HepG2 (cell line): ENCODE data around the gene AIF1. TPM values are rescaled to one million over a fixed set of nuclear protein-coding genes. Genes with fewer than 3 reads are reported as not detected.

ENCODE experiments used
- CHD2 ChIP-seq: IDR thresholded peaks from 2 replicates; pipeline ENCODE4 v1.6.1; 2011; ENCODE audit warnings: low read depth, low read length, improper control_type of control experiment
- ERF ChIP-seq: IDR thresholded peaks from 2 replicates; pipeline ENCODE4 v1.6.1; 2018; ENCODE audit warnings: missing biosample characterization, missing genetic modification reagents
- FOXA1 ChIP-seq, 2 experiments: fragments of 450-650 bp in 1 of 2; sonication (generic) in 1 of 2; formaldehyde crosslinking in 1 of 2; IDR thresholded peaks; 2 replicates each; pipeline versions ENCODE4 v1.4.0 to v1.6.1; 2016 to 2020; ENCODE audit warnings: missing genetic modification reagents in 1 of 2
- HMG20A ChIP-seq: IDR thresholded peaks from 2 replicates; pipeline ENCODE4 v1.6.1; 2016; ENCODE audit warnings: borderline replicate concordance
- IKZF4 ChIP-seq: sonication (generic); formaldehyde crosslinking; IDR thresholded peaks from 2 replicates; pipeline ENCODE4 v1.5.1; 2020; ENCODE audit warnings: borderline replicate concordance, mild to moderate bottlenecking, low read depth, missing genetic modification reagents; ENCODE audit errors: not compliant biosample characterization
- ISL2 ChIP-seq: sonication (generic); formaldehyde crosslinking; IDR thresholded peaks from 2 replicates; pipeline ENCODE4 v1.5.0; 2020; ENCODE audit warnings: missing genetic modification reagents
- JUN ChIP-seq: sonication (generic); formaldehyde crosslinking; IDR thresholded peaks from 2 replicates; pipeline ENCODE4 v1.4.0; 2020; ENCODE audit warnings: mild to moderate bottlenecking, missing genetic modification reagents
- MYC ChIP-seq: sonication (generic); formaldehyde crosslinking; IDR thresholded peaks from 2 replicates; pipeline ENCODE4 v1.9.0; 2021; ENCODE audit warnings: missing genetic modification reagents, borderline replicate concordance
- NR0B2 ChIP-seq: sonication (generic); formaldehyde crosslinking; IDR thresholded peaks from 2 replicates; pipeline ENCODE4 v1.4.0; 2020; ENCODE audit warnings: mild to moderate bottlenecking, missing genetic modification reagents
- RAD21 ChIP-seq: fragments of 450-650 bp; formaldehyde crosslinking; IDR thresholded peaks from 2 replicates; pipeline ENCODE4 v1.5.0; 2020; ENCODE audit warnings: mild to moderate bottlenecking
- SIN3A ChIP-seq: IDR thresholded peaks from 2 replicates; pipeline ENCODE4 v1.6.1; 2011; ENCODE audit warnings: low read depth, mild to moderate bottlenecking, control low read depth, low read length, borderline replicate concordance
- SYNCRIP ChIP-seq: fragments of 200-400 bp; formaldehyde crosslinking; IDR thresholded peaks from 2 replicates; pipeline ENCODE4 v1.6.1; 2018; ENCODE audit warnings: mild to moderate bottlenecking, low read depth, low read length; ENCODE audit not compliant: insufficient read depth
- ZBTB34 ChIP-seq: sonication (generic); formaldehyde crosslinking; IDR thresholded peaks from 2 replicates; pipeline ENCODE4 v1.8.0; 2022; ENCODE audit warnings: mild to moderate bottlenecking, missing genetic modification reagents
- ZHX1 ChIP-seq: sonication (generic); formaldehyde crosslinking; IDR thresholded peaks from 2 replicates; pipeline ENCODE4 v1.8.1; 2022; ENCODE audit warnings: low read depth, mild to moderate bottlenecking, missing genetic modification reagents
- ZMAT5 ChIP-seq: sonication (generic); formaldehyde crosslinking; IDR thresholded peaks from 2 replicates; pipeline ENCODE4 v1.5.0; 2020; ENCODE audit warnings: mild to moderate bottlenecking, low read depth, missing genetic modification reagents, borderline replicate concordance
- ZSCAN22 ChIP-seq: sonication (generic); formaldehyde crosslinking; IDR thresholded peaks from 2 replicates; pipeline ENCODE4 v1.4.0; 2020; ENCODE audit warnings: mild to moderate bottlenecking, missing genetic modification reagents
- ZSCAN9 ChIP-seq: IDR thresholded peaks from 2 replicates; pipeline ENCODE4 v1.6.1; 2016; ENCODE audit warnings: borderline replicate concordance
- polyA plus RNA-seq, 8 experiments: library from polyadenylated mRNA; depleted of rRNA in 3 of 8; stranded (reverse) in 7 of 8; unstranded in 1 of 8; fragments of >200 nt; fragmentation: Illumina TruSeq in 4 of 8; extraction: Trizol in 4 of 8; gene quantifications; 2 replicates each; pipeline versions ENCODE4 v1.2.1 to v1.2.3, GENCODE V29; 2011 to 2016; ENCODE audit warnings: low read depth in 4 of 8, missing spikeins in 1 of 8, mixed read lengths in 1 of 8; ENCODE audit not compliant: insufficient read depth in 1 of 8
- total RNA-seq, 5 experiments: library from RNA; depleted of rRNA; stranded (reverse); fragments of >200 nt; fragmentation: Illumina TruSeq; extraction: Trizol; gene quantifications; 2 replicates each; pipeline ENCODE4 v1.2.3, GENCODE V29; 2016; ENCODE audit warnings: low read depth in 1 of 5
- TF ChIP-seq, protein P1 (sequence below): sonication (generic); formaldehyde crosslinking; IDR thresholded peaks from 2 replicates; pipeline ENCODE4 v1.4.0; 2020; ENCODE audit warnings: missing genetic modification reagents; ENCODE audit errors: not compliant biosample characterization
- TF ChIP-seq, protein P2 (sequence below): sonication (generic); formaldehyde crosslinking; IDR thresholded peaks from 2 replicates; pipeline ENCODE4 v1.4.0; 2020; ENCODE audit warnings: missing genetic modification reagents, borderline replicate concordance

The AIF1 gene
- total and polyA plus RNA-seq, 2 of the 13 experiments (the other 11 are each of a cell fraction or from before 2014, with no cell fraction given) = 1.5 TPM; not detected in 1

DNA sequence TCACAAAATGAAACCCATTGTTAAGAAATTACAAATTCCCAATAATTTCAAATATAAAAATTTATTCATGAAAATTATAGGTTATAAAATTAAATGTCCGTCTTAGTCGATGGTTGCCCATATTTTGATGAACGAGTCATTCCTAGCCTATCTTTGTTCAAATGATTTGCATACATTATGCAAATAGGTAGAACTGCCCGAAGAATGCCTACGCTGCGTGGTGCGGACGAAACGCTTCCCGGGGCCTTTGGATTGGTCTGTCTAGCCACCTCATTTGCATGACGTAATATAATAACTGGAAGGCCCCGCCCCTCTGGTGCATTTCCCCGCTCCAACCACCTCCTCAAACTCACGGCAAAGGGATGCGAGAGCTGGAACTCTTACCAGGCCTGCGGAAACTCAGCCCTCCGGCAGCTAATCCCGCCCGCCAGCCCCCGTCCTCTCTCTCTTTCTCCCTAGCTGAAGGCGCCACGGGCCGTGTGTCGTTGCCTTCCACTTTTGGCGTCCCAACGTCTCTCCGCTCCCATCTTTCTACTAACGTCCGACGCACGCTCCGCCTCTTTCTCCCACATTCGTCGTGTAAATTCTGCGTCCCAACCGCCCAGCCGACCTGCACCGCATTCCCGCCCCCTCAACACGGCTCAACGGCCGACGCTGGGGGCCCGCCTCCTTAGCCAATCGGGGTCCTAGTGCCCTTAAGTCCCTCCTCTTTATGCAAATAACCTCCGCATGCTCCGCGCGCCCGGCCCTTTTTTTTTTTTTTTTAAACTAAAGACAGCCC, 5.0 kb downstream of the AIF1 start (continued):
- TF ChIP-seq ZHX1 (CRISPR knock-in tag) (peak; percentile 93), RAD21 (CRISPR knock-in tag) (peak; percentile 34; the same call in 1 of the 2 replicates), JUN (CRISPR knock-in tag) (peak; percentile 80), MYC (CRISPR knock-in tag) (peak; percentile 54; the same call in 1 of the 2 replicates), IKZF4 (peak; percentile 79), ERF (0 out of 2 replicates have a peak, but pooled peaks have one; percentile 74), HMG20A (CRISPR knock-in tag) (no peak), SIN3A (0 out of 2 replicates have a peak, but pooled peaks have one; percentile 63), ZSCAN9 (peak; percentile 66; the same call in 1 of the 2 replicates), CHD2 (peak; percentile 76), ZMAT5 (no peak), ISL2 (CRISPR knock-in tag) (peak; percentile 44), SYNCRIP (no peak), NR0B2 (CRISPR knock-in tag) (no peak), ZBTB34 (peak; percentile 93; the same call in 1 of the 2 replicates), ZSCAN22 (no peak), FOXA1 (IDR thresholded peaks at IDR 0.05) (no peak), FOXA1 (CRISPR knock-in tag; IDR thresholded peaks at IDR 0.05) (peak; percentile 63; the same call in 1 of the 2 replicates)
- TF ChIP-seq, protein P1, sequence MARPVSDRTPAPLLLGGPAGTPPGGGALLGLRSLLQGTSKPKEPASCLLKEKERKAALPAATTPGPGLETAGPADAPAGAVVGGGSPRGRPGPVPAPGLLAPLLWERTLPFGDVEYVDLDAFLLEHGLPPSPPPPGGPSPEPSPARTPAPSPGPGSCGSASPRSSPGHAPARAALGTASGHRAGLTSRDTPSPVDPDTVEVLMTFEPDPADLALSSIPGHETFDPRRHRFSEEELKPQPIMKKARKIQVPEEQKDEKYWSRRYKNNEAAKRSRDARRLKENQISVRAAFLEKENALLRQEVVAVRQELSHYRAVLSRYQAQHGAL (CRISPR knock-in tag) = peak; percentile 49
- TF ChIP-seq, protein P2, sequence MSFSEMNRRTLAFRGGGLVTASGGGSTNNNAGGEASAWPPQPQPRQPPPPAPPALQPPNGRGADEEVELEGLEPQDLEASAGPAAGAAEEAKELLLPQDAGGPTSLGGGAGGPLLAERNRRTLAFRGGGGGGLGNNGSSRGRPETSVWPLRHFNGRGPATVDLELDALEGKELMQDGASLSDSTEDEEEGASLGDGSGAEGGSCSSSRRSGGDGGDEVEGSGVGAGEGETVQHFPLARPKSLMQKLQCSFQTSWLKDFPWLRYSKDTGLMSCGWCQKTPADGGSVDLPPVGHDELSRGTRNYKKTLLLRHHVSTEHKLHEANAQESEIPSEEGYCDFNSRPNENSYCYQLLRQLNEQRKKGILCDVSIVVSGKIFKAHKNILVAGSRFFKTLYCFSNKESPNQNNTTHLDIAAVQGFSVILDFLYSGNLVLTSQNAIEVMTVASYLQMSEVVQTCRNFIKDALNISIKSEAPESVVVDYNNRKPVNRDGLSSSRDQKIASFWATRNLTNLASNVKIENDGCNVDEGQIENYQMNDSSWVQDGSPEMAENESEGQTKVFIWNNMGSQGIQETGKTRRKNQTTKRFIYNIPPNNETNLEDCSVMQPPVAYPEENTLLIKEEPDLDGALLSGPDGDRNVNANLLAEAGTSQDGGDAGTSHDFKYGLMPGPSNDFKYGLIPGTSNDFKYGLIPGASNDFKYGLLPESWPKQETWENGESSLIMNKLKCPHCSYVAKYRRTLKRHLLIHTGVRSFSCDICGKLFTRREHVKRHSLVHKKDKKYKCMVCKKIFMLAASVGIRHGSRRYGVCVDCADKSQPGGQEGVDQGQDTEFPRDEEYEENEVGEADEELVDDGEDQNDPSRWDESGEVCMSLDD (CRISPR knock-in tag) = no peak
